Activated T-helper 1 cell treated with anti-CD3 and anti-CD28 coated beads, Interleukin-12 subunit alpha, Interleukin-12 subunit beta, Interleukin-2, Interleukin-4 antibody, amounts not matched to agents 30 ng/mL and 10 ng/mL and 1 ng/mL, durations not matched to agents 14 hours and 24 hours and 36 hours (primary cell): Measurements from ENCODE around the gene ZNF787. TPM values are rescaled to one million over a fixed set of nuclear protein-coding genes. Genes with fewer than 3 reads are reported as not detected.
A peak's percentile ranks its signal among the peaks of the same experiment; 100 is the strongest.
"Not testable (repeated sequence)": the region's sequence is repeated elsewhere in the genome, so short reads cannot be mapped to it uniquely, and the experiment has no call there.

Experiments used
- DNase-seq: peaks from one replicate; pipeline ENCODE4 v3.0.0; 2021; ENCODE audit warnings: low spot score
- H3K27ac Mint-ChIP-seq: one replicate; pipeline ENCODE4 v1.8.0; 2021; ENCODE audit warnings: mild to moderate bottlenecking, mixed read lengths
- H3K27me3 Mint-ChIP-seq: one replicate; pipeline ENCODE4 v1.8.0; 2022; ENCODE audit warnings: mild to moderate bottlenecking, moderate library complexity, mixed read lengths; ENCODE audit not compliant: insufficient read depth
- H3K36me3 Mint-ChIP-seq: one replicate; pipeline ENCODE4 v1.8.0; 2021; ENCODE audit warnings: low read depth, mixed read lengths
- H3K4me1 Mint-ChIP-seq: one replicate; pipeline ENCODE4 v1.8.0; 2021; ENCODE audit warnings: low read depth, mixed read lengths
- H3K4me3 Mint-ChIP-seq: one replicate; pipeline ENCODE4 v1.8.0; 2021; ENCODE audit warnings: mild to moderate bottlenecking, moderate library complexity, mixed read lengths
- H3K9me3 Mint-ChIP-seq: one replicate; pipeline ENCODE4 v1.8.0; 2021; ENCODE audit warnings: mixed read lengths
- intact Hi-C: fragments of 100-400 bp; cut with micrococcal nuclease; formaldehyde crosslinking; loops from one replicate; pipeline ENCODE4 v1.15.1; 2024
- total RNA-seq: library from RNA; stranded (reverse); gene quantifications from 2 replicates; pipeline ENCODE4 v1.2.3, GENCODE V29; 2022

The ZNF787 gene
- total RNA-seq, 1 donor from 2014 or later: 42.6 TPM

DNA sequence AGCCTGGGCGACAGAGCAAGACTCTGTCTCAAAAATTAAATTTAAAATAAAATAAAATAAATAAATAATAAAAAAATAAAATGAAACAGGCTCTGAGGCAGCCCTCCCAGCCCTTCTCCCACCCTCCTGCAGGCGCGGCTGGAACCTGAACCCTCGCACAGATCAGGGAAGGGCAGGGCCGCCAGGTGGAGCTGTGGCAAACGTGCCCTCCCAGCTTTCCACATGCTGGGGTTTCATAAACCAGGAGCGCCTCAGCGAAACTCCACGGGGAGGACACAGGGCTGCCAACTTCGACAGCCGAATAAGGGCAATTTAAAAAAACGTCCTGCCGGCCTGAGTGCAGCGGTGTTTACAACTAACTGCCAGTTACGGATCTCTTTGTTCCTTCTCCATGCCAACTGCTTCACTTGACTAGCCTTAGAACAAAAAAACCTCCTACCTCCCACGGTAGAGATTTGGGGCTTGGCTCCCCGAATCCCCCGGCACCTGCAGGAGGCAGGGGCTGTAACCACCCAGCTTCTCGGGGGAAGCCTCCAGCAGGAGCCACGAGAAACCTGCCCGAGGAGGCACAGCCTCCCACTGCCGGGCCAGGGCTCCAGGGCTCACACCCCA is 15.9 kb downstream of the ZNF787 start:
- peak; percentile 28 for DNase-seq
- Mint-ChIP-seq H3K4me3 (no peak overlapping the region), H3K27ac (no peak overlapping the region), H3K4me1 (peaks cover 6% of the 10 kb centered on the region), H3K27me3 (no peaks in the 10 kb centered on the region), H3K36me3 (peaks cover 5% of the 10 kb centered on the region), H3K9me3 (no peaks in the 10 kb centered on the region)
- intact Hi-C loops: loop anchor here (1.0 kb wide), 3 partner anchors 35 to 228 kb away; no protein-coding TSS in a partner anchor

DNA sequence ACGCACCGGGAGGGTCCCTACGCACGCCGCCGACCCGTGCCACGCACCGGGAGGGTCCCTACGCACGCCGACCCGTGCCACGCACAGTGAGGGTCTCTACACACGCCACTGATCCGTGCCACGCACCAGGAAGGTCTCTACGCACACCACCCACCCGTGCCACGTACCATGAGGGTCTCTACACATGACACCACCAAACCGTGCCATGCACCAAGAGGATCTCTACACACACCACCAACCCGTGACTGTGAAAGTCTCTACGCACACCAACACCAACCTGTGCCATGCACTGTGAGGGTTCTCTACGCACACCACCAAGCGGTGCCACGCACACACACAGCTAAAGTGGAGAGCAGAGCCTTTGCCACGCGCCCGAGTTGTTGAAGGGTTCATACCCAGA is 16.7 kb downstream of the ZNF787 start:
- H3K4me3 Mint-ChIP-seq: no peak overlapping the region
- no peak for DNase-seq
- H3K27me3 Mint-ChIP-seq: no peaks in the 10 kb centered on the region
- H3K36me3 Mint-ChIP-seq: peaks cover 5% of the 10 kb centered on the region
- no peak overlapping the region for H3K27ac Mint-ChIP-seq
- intact Hi-C loops: no loop called here
- peaks cover 4% of the 10 kb centered on the region for H3K4me1 Mint-ChIP-seq
- H3K9me3 Mint-ChIP-seq: no peaks in the 10 kb centered on the region

DNA sequence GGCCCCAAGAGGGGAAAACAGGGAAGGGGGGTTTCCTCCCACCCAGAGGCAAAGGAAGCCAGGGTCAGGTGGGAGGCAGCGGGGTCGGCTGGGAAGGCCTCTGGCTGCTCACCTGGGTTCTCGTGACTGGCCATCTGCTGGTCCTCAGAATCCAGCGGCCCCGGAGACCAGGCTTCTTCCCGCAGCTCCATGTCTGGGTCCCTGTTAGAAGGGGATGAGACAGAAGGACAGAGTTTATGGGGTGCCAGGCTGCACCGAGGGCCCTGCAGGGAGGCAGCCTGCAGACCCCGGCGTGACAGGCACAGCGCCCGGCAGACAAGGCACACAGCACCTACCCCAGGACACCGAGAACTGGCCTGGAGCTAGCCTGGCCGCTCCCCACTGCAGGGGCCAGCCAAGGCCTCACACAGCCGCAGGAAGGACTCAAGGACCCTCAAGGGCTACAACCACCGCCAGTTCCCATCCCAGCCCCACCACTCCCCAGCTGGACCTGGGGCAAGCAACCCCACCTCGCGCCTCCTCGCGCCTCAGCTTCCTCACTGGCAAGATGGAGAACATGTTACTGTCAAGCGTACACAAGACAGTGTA is 18.0 kb downstream of the ZNF787 start:
- DNase-seq: no peak
- H3K4me3 Mint-ChIP-seq: no peak overlapping the region
- no peak overlapping the region for H3K27ac Mint-ChIP-seq
- no peaks in the 10 kb centered on the region for H3K9me3 Mint-ChIP-seq
- intact Hi-C loops: no loop called here
- H3K4me1 Mint-ChIP-seq: peaks cover 4% of the 10 kb centered on the region
- H3K27me3 Mint-ChIP-seq: no peaks in the 10 kb centered on the region
- H3K36me3 Mint-ChIP-seq: peaks cover 5% of the 10 kb centered on the region

DNA sequence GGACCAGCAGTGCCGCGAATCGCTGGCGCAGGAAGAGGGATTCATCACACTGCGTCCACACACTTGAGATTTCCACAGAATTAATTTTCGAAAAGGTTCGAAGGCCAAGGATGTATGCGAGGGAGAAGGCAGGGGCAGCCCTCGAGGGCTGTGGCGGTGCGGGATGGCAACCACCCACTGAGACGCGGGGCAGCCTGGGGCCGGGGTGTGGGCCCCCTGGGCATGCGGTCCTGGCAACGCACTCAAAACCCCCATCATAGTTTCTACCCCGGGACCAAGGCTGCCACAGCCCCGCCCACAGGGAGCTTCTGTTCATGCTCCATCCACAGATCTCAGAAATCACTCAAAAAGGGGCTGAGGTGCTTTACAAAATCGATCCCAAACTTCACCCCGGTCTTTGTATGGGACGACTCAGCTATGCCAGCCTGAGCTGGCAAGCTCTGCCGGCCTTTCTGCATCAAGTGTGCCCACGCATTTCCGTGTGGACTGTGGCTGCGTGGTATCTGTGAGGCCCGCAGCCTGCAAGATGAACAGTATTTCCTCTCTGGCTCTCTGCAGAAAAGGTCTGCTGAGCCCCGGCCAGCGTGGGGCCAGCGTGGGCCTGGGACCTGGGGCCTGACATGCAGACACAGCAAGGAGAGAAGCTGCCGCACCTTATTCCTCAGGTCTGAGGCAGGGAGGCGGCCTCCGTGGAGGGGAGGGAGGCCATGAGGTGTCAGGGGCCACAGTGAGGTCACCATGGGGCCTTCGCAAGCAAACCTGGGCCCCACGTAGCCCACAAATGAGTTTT is 19.2 kb downstream of the ZNF787 start:
- Mint-ChIP-seq H3K36me3 (peaks cover 6% of the 10 kb centered on the region), H3K4me3 (no peak overlapping the region), H3K4me1 (peaks cover 4% of the 10 kb centered on the region), H3K27ac (no peak overlapping the region), H3K9me3 (no peaks in the 10 kb centered on the region), H3K27me3 (no peaks in the 10 kb centered on the region)
- no peak for DNase-seq
- intact Hi-C loops: no loop called here

DNA sequence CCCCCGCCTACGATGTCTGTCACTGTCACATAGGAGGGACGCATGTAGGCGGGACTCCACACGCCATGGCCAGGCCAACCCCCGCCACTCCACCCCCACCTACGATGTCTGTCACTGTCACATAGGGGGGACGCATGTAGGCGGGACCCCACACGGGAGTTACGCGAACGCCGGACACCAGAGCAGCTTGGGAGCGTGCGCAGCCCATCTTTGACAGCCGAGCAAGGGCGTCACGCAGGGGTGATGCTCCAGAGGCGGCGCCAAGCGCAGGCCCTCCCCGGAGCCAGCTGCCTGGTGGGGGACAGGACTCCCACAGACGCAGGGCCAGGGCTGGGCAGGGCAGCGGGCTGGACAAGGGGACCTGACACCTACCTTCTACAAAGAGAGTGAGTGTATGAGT is 20.0 kb downstream of the ZNF787 start:
- H3K4me3 Mint-ChIP-seq: no peak overlapping the region
- intact Hi-C loops: no loop called here
- no peaks in the 10 kb centered on the region for H3K27me3 Mint-ChIP-seq
- H3K9me3 Mint-ChIP-seq: no peaks in the 10 kb centered on the region
- peaks cover 6% of the 10 kb centered on the region for H3K36me3 Mint-ChIP-seq
- H3K4me1 Mint-ChIP-seq: peaks cover 2% of the 10 kb centered on the region
- no peak overlapping the region for H3K27ac Mint-ChIP-seq
- no peak for DNase-seq

DNA sequence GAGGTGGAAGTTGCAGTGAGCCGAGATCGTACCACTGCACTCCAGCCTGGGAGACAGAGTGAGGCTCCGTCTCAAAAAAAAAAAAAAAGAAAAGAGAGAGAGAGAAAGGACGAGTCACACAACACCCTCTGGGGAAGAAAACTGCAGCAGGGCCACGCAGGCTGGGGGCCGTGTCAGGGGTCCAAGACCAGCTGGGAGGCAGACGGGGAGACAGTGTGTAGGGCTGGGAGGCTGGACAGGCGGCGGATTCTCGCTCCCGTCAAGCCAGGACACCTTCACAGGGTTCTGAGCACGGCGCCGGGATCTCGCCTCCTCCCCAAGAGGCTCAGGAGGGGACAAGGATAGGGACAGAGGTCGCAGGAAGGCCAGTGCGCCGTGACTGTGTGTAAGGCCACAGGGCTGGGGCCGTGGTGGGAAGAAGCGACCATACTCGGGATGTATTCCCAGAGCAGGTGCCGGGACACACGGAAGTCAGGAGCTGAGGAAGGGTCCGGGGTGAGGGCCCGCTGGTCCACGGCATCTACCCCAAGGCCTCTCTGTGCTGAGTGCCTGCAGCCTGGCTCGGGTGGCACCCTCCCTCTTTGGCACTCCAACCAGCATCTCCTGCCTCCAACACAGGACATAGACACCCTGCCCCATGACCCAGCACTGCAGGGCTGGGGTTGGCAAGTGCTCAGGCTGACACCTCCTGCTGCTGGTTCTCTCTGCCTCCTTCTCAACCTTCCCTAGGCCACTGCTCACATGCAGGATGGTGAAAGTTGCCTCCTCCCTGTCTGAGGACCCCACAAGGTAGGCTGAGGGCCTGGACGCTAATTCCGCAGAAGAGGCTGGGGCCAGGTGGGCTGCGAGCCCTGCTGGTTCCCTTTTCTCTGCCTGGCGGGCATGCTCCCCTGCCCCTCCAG is 21.2 kb downstream of the ZNF787 start:
- no peaks in the 10 kb centered on the region for H3K9me3 Mint-ChIP-seq
- no peak for DNase-seq
- intact Hi-C loops: no loop called here
- no peaks in the 10 kb centered on the region for H3K4me1 Mint-ChIP-seq
- peaks cover 13% of the 10 kb centered on the region for H3K36me3 Mint-ChIP-seq
- no peaks in the 10 kb centered on the region for H3K27me3 Mint-ChIP-seq
- H3K27ac Mint-ChIP-seq: no peak overlapping the region
- no peak overlapping the region for H3K4me3 Mint-ChIP-seq

DNA sequence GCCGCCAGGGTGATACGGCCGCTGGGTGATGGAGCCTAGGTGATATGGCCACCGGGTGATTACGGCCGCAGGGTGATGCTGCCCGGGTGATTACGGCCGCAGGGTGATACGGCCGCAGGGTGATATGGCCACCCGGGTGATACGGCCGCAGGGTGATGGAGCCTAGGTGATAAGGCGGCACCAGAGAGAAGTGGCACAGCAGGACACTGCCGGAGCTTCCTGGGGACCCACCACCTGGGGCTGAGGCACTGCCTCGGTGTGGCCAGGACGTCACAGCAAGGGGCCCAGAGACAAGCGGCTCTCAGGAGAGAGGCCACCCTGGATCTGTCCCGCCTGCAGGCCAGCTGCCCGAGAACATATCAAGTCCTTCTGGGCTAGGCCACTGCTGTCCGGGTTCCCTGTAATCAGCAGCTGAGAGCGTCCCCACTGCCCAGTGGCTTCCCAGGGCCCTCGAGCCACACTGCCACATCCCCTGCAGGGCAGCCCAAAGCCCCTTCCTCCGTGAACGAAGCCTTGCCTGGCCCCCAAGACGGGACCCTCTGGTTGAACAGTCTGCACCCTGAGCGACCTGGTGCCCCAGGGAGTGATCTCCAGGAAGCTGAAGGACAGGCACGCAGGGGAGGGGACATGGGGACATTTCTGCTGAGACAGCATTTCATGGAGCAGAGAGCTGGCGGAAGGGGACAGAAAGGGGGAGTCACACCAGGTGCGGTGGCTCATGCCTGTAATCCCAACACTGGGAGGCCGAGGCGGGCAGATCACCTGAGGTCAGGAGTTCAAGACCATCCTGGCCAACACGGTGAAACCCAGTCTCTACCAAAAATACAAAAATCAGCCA is 22.1 kb downstream of the ZNF787 start:
- Mint-ChIP-seq H3K4me1 (no peaks in the 10 kb centered on the region), H3K27me3 (no peaks in the 10 kb centered on the region), H3K4me3 (no peak overlapping the region), H3K36me3 (peaks cover 16% of the 10 kb centered on the region), H3K27ac (no peak overlapping the region), H3K9me3 (no peaks in the 10 kb centered on the region)
- intact Hi-C loops: no loop called here
- DNase-seq: no peak

DNA sequence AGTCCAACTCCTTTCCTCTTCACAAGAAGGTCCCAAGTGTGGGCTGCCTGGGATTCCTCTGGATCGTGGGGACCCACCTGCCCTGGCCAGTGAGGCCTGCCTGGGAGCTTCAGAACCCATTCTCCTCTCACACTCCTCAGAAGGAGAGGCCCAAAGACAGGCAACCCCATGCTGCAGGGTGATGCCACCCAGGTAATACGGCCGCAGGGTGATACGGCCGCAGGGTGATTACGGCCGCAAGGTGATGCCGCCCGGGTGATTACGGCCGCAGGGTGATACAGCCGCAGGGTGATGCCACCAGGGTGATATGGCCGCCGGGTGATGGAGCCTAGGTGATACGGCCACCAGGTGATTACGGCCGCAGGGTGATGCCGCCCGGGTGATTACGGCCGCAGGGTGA is 22.9 kb downstream of the ZNF787 start:
- H3K27me3 Mint-ChIP-seq, intact Hi-C loops, H3K27ac Mint-ChIP-seq, H3K4me1 Mint-ChIP-seq, H3K4me3 Mint-ChIP-seq, DNase-seq, H3K9me3 Mint-ChIP-seq: not testable (repeated sequence)
- H3K36me3 Mint-ChIP-seq: peaks cover 22% of the 10 kb centered on the region

DNA sequence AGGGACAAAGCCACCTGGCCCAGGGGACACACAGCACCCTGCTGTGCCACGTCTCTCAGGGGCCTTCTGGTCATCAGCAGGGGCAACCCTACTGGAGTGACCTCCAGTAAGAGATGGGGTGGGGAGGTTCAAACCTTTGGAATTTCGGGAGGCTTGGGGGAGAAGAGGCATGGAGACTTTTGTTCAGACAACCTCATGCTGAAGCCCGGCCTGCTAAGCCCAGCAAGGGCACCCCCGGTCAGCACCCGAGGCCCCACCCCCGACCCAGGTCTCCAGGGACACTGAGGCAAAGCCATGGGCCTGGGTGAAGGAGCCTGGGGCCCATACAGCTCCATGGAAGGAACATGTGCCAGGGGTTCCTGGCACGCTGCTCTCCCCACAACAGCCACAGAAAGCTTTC is 23.3 kb downstream of the ZNF787 start:
- Mint-ChIP-seq H3K36me3 (peaks cover 27% of the 10 kb centered on the region), H3K4me1 (no peaks in the 10 kb centered on the region), H3K4me3 (no peak overlapping the region), H3K27ac (no peak overlapping the region), H3K9me3 (no peaks in the 10 kb centered on the region), H3K27me3 (no peaks in the 10 kb centered on the region)
- intact Hi-C loops: no loop called here
- DNase-seq: no peak

DNA sequence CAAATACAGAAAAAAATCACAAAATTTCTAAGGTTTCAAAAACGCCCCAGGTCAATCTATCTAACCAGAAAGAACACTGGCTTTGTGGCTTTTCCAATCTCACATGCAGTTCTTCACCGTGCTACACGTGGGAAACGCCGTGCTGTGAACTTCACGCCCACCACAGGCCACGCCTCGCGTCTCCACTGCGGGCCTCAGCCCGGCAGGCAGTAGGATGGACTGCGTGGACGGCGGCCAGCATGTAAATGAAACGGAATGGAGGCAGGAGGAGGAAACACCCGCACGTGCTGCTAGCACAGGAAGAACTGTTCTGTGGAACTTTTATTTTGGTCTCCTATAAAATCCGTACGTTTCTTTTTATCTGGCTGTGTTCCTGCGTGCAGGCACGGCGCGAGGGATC is 23.8 kb downstream of the ZNF787 start:
- H3K4me3 Mint-ChIP-seq: no peak overlapping the region
- peaks cover 29% of the 10 kb centered on the region for H3K36me3 Mint-ChIP-seq
- no peak overlapping the region for H3K27ac Mint-ChIP-seq
- H3K9me3 Mint-ChIP-seq: no peaks in the 10 kb centered on the region
- no peaks in the 10 kb centered on the region for H3K27me3 Mint-ChIP-seq
- intact Hi-C loops: no loop called here
- H3K4me1 Mint-ChIP-seq: no peaks in the 10 kb centered on the region
- DNase-seq: no peak

DNA sequence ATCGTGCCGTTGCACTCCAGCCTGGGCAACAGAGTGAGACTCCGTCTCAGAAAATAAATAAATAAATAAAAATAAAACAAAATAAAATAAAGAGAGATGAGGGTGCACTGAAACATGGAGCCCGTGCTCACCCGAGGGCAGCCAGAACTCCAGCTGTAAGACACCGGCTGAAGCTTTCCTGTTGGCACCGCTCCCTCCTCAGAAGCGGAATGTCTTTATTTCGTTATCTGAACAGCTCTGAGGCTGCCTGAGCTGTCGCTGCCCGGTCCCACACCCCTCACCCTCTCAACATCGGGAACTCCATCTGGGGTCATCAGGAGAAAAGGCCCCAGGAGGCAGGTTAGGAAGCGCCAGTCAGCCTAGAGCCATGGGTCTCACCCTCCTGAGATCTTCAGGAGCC is 24.4 kb downstream of the ZNF787 start:
- H3K36me3 Mint-ChIP-seq: peaks cover 29% of the 10 kb centered on the region
- H3K9me3 Mint-ChIP-seq: no peaks in the 10 kb centered on the region
- no peak overlapping the region for H3K27ac Mint-ChIP-seq
- intact Hi-C loops: no loop called here
- H3K4me1 Mint-ChIP-seq: no peaks in the 10 kb centered on the region
- H3K27me3 Mint-ChIP-seq: no peaks in the 10 kb centered on the region
- H3K4me3 Mint-ChIP-seq: no peak overlapping the region
- no peak for DNase-seq

DNA sequence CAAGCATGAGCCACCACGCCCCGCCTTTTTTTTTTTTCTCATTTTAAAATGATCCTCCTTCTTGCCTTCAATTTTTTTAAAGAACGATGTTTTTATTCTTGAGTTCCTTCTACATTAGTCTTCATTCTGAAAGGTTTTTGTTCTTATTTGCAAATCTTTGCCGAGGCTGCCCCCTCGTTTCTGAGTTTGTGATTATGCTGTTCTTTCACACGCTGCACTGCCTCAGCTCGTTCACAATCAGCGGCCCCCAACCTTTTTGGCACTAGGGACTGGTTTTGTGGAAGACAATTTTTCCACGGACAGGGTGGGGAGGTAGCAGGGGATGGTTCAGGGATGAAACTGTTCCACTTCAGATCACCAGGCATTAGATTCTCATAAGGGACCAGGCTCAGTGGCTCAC is 26.6 kb downstream of the ZNF787 start:
- Mint-ChIP-seq H3K9me3 (no peaks in the 10 kb centered on the region), H3K36me3 (peaks cover 28% of the 10 kb centered on the region), H3K27ac (no peak overlapping the region), H3K4me3 (no peak overlapping the region), H3K4me1 (no peaks in the 10 kb centered on the region), H3K27me3 (no peaks in the 10 kb centered on the region)
- intact Hi-C loops: no loop called here
- DNase-seq: no peak
